NCI-H526 treated with DMSO at 0.1 percent for 48 hours (cell line): ENCODE data around the gene PCDHA9.
A peak's percentile ranks its signal among the peaks of the same experiment; 100 is the strongest.
"Not testable (repeated sequence)": the region's sequence is repeated elsewhere in the genome, so short reads cannot be mapped to it uniquely, and the experiment has no call there.

Source experiments
- DNase-seq: peaks from one replicate; lab custom pipeline; 2025; lab: John Stamatoyannopoulos, UW

PCDHA9 gene

GRCh38 chr5:140834439-140835008 lies 13.7 kb upstream of the PCDHA9 start:
- DNase-seq = not testable (repeated sequence)

GRCh38 chr5:140835622-140836510 lies 12.3 kb upstream of the PCDHA9 start:
- no peak for DNase-seq

- no peak for DNase-seq
Observed at GRCh38 chr5:140840978-140841962, 6.9 kb upstream of the PCDHA9 start, which contains the start of gene PCDHA8. PCDHA8 (plus strand) TSS chr5:140841187; CDS start chr5:140841322, 135 bp downstream.

- DNase-seq = no peak
Observed at GRCh38 chr5:140842798-140843733, 5.1 kb upstream of the PCDHA9 start.

- not testable (repeated sequence) for DNase-seq
Observed at GRCh38 chr5:140849831-140850634, 1.9 kb downstream of the PCDHA9 start.

- DNase-seq = peak; percentile 16
Observed at GRCh38 chr5:140855772-140856674, 7.8 kb downstream of the PCDHA9 start, which contains the start of gene PCDHA10. PCDHA10 (plus strand) TSS chr5:140855897; CDS start chr5:140856049, 152 bp downstream.

- DNase-seq = no peak
Observed at GRCh38 chr5:140857177-140857986, 9.2 kb downstream of the PCDHA9 start.

- no peak for DNase-seq
Observed at GRCh38 chr5:140857987-140858240, 9.7 kb downstream of the PCDHA9 start.

- no peak for DNase-seq
Observed at GRCh38 chr5:140862441-140863295, 14.5 kb downstream of the PCDHA9 start.

- DNase-seq = no peak
Observed at GRCh38 chr5:140868721-140869554, 20.8 kb downstream of the PCDHA9 start, which contains the start of gene PCDHA11. PCDHA11 (plus strand) TSS chr5:140868957; CDS start chr5:140869104, 147 bp downstream.

- no peak for DNase-seq
Observed at GRCh38 chr5:140869555-140869886, 21.3 kb downstream of the PCDHA9 start.

- DNase-seq = no peak
Observed at GRCh38 chr5:140870221-140871201, 22.3 kb downstream of the PCDHA9 start.

GRCh38 chr5:140875085-140876065 lies 27.2 kb downstream of the PCDHA9 start, which contains the start of gene PCDHA12:
PCDHA12 (plus strand) TSS chr5:140875308; CDS start chr5:140875473, 165 bp downstream.
- DNase-seq = no peak
